Peyer's patch (tissue), 4 donors: Measurements from ENCODE around the gene COPG1.

ENCODE experiments used
- CTCF ChIP-seq, 6 experiments: fragments of 450-650 bp in 4 of 6; fragments of 200-600 bp in 2 of 6; sonication (generic) in 1 of 6; IDR thresholded peaks; one replicate each; pipeline ENCODE4 v1.5.1; 2017 to 2019; ENCODE audit warnings: antibody characterized with exemption in 6 of 6, mild to moderate bottlenecking in 3 of 6, moderate library complexity in 1 of 6
- POLR2A ChIP-seq, 2 donors: fragments of 450-650 bp; IDR thresholded peaks; one replicate each; pipeline ENCODE4 v1.5.1; 2017; ENCODE audit warnings: antibody characterized with exemption in 2 of 2, mild to moderate bottlenecking in 2 of 2, moderate library complexity in 2 of 2

GRCh38 chr3:129207479-129207878 is 41.9 kb upstream of the COPG1 start:
- TF ChIP-seq CTCF (IDR thresholded peaks at IDR 0.05) = no peak
- TF ChIP-seq POLR2A (IDR thresholded peaks at IDR 0.05) = no peak
